ENCODE data around the gene SCRN3. TPM values are rescaled to one million over a fixed set of nuclear protein-coding genes. Genes with fewer than 3 reads are reported as not detected.

Gene SCRN3
- total and polyA plus RNA-seq, 2 experiments from 2014 or later: 8.1 to 12.3 TPM

DNA sequence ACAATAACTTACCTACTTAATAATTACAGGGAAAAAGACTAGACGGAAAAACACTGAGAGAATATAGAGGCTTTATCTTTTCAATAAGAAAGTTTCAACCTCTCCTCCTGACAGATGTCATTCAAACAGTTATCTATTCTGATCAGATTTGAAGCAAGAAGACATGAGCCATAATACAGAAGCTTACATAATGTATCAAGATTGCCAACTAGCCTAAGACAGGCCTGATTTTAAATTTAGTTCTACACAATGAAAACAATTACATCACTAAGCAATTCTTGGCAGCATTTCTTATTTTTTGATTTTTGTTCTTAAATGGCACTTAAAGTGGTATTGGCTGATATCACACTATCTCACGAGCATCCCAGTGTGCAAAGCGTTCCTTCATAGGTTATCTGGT, 49.7 kb downstream of the SCRN3 start (continued):
- no peak for TF ChIP-seq EZH2 (IDR thresholded peaks at IDR 0.05; ENCODE audit: low read depth, unreplicated experiment)

DNA sequence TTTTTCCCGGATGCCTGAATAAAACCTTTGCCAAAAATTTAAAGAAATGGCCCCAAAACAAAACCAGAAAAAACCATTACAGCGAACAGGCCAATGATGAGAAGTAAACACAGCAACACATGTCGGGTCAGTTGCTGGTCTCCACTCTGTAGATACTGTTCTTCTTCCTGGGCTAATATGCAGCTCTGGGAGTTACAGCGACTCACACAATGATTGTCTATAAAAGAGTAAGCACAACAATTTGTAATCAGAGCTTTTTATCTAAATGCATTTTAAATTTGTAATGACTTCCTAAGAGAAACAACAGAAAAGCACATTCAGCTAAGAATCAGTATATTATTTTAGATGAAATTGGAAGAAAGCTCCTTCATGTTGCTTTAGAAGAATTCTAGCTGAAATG, 51.0 kb downstream of the SCRN3 start:
- H3K4me3 ChIP-seq: no peak overlapping the region
- H2AFZ ChIP-seq: no peak overlapping the region
- no peaks in the 10 kb centered on the region for H3K9me3 Mint-ChIP-seq
- no peaks in the 10 kb centered on the region for H3K36me3 Mint-ChIP-seq (ENCODE audit: low read depth)
- no peak overlapping the region for H3K27ac Mint-ChIP-seq
- H3K4me3 Mint-ChIP-seq: no peak overlapping the region
- H3K27ac ChIP-seq (ENCODE audit: low read depth): no peak overlapping the region
- no peak overlapping the region for H3K4me2 ChIP-seq
- H3K36me3 ChIP-seq (ENCODE audit: insufficient read depth): no peaks in the 10 kb centered on the region
- no peaks in the 10 kb centered on the region for H3F3A ChIP-seq (replicated peaks; ENCODE audit: low read depth)
- H3K9me2 ChIP-seq (ENCODE audit: insufficient read depth): no peaks in the 10 kb centered on the region
- peaks cover 10% of the 10 kb centered on the region for H3K4me1 Mint-ChIP-seq
- DNase-seq (ENCODE audit: low spot score): no peak
- H3K4me1 ChIP-seq (ENCODE audit: insufficient read depth): no peaks in the 10 kb centered on the region
- TF ChIP-seq ZNF331 (CRISPR knock-in tag; IDR thresholded peaks at IDR 0.05; ENCODE audit: low read depth): no peak
- TF ChIP-seq, protein P1, sequence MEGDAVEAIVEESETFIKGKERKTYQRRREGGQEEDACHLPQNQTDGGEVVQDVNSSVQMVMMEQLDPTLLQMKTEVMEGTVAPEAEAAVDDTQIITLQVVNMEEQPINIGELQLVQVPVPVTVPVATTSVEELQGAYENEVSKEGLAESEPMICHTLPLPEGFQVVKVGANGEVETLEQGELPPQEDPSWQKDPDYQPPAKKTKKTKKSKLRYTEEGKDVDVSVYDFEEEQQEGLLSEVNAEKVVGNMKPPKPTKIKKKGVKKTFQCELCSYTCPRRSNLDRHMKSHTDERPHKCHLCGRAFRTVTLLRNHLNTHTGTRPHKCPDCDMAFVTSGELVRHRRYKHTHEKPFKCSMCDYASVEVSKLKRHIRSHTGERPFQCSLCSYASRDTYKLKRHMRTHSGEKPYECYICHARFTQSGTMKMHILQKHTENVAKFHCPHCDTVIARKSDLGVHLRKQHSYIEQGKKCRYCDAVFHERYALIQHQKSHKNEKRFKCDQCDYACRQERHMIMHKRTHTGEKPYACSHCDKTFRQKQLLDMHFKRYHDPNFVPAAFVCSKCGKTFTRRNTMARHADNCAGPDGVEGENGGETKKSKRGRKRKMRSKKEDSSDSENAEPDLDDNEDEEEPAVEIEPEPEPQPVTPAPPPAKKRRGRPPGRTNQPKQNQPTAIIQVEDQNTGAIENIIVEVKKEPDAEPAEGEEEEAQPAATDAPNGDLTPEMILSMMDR (conservative IDR thresholded peaks at IDR 0.05; ENCODE audit: low read depth in 2 of 2): no peak
- TF ChIP-seq, protein P2, sequence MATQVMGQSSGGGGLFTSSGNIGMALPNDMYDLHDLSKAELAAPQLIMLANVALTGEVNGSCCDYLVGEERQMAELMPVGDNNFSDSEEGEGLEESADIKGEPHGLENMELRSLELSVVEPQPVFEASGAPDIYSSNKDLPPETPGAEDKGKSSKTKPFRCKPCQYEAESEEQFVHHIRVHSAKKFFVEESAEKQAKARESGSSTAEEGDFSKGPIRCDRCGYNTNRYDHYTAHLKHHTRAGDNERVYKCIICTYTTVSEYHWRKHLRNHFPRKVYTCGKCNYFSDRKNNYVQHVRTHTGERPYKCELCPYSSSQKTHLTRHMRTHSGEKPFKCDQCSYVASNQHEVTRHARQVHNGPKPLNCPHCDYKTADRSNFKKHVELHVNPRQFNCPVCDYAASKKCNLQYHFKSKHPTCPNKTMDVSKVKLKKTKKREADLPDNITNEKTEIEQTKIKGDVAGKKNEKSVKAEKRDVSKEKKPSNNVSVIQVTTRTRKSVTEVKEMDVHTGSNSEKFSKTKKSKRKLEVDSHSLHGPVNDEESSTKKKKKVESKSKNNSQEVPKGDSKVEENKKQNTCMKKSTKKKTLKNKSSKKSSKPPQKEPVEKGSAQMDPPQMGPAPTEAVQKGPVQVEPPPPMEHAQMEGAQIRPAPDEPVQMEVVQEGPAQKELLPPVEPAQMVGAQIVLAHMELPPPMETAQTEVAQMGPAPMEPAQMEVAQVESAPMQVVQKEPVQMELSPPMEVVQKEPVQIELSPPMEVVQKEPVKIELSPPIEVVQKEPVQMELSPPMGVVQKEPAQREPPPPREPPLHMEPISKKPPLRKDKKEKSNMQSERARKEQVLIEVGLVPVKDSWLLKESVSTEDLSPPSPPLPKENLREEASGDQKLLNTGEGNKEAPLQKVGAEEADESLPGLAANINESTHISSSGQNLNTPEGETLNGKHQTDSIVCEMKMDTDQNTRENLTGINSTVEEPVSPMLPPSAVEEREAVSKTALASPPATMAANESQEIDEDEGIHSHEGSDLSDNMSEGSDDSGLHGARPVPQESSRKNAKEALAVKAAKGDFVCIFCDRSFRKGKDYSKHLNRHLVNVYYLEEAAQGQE (IDR thresholded peaks at IDR 0.05; ENCODE audit: unreplicated experiment): no peak
- no peak for TF ChIP-seq EZH2phosphoT487 (IDR thresholded peaks at IDR 0.05; ENCODE audit: unreplicated experiment)
- no peak for ATAC-seq
- peaks cover 3% of the 10 kb centered on the region for H3K27me3 Mint-ChIP-seq (ENCODE audit: insufficient read depth, low read depth, poor library complexity)
- H4K20me1 ChIP-seq (replicated peaks; ENCODE audit: insufficient read depth): no peaks in the 10 kb centered on the region
- no peaks in the 10 kb centered on the region for H3K79me2 ChIP-seq (replicated peaks; ENCODE audit: insufficient read depth)
- H3K27me3 ChIP-seq (ENCODE audit: insufficient read depth): no peaks in the 10 kb centered on the region

DNA sequence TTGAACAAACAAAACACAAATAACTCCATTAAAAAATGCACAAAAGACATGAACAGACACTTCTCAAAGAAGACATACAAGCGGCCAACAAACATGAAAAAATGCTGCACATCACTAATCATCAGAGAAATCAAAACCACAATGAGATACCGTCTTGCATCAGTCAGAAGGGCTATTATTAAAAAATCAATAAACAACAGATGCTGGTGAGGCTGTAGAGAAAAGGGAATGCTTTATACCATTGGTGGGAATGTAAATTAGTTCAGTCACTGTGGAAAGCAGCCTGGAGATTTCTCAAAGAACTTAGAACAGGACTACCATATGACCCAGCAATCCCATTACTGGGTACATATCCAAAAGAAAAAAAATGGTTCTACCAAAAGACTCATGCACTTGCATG, 53.5 kb downstream of the SCRN3 start:
- no peak overlapping the region for H3K4me3 ChIP-seq
- no peak overlapping the region for H3K4me2 ChIP-seq
- no peaks in the 10 kb centered on the region; the same call in 2 of the 3 replicates for H3K9me3 Mint-ChIP-seq
- no peaks in the 10 kb centered on the region for H3K4me1 ChIP-seq (ENCODE audit: insufficient read depth)
- H2AFZ ChIP-seq: no peak overlapping the region
- no peaks in the 10 kb centered on the region for H3K36me3 ChIP-seq (ENCODE audit: insufficient read depth)
- H3K79me2 ChIP-seq (replicated peaks; ENCODE audit: insufficient read depth): no peaks in the 10 kb centered on the region
- H3K9me2 ChIP-seq (ENCODE audit: insufficient read depth): no peaks in the 10 kb centered on the region
- H3K36me3 Mint-ChIP-seq (ENCODE audit: low read depth): no peaks in the 10 kb centered on the region
- H3K4me1 Mint-ChIP-seq: peaks cover 5% of the 10 kb centered on the region; the same call in 1 of the 3 replicates
- no peak overlapping the region for H3K27ac Mint-ChIP-seq
- no peak overlapping the region for H3K27ac ChIP-seq (ENCODE audit: low read depth)
- no peaks in the 10 kb centered on the region for H3K27me3 Mint-ChIP-seq (ENCODE audit: insufficient read depth, low read depth, poor library complexity)
- no peak overlapping the region for H3K4me3 Mint-ChIP-seq
- no peaks in the 10 kb centered on the region for H4K20me1 ChIP-seq (replicated peaks; ENCODE audit: insufficient read depth)
- DNase-seq (ENCODE audit: low spot score): no peak
- no peaks in the 10 kb centered on the region for H3F3A ChIP-seq (replicated peaks; ENCODE audit: low read depth)
- ATAC-seq: no peak
- H3K27me3 ChIP-seq (ENCODE audit: insufficient read depth): no peaks in the 10 kb centered on the region
- TF ChIP-seq, protein P1 (conservative IDR thresholded peaks at IDR 0.05; ENCODE audit: low read depth in 2 of 2): no peak
- no peak for TF ChIP-seq EZH2phosphoT487 (IDR thresholded peaks at IDR 0.05; ENCODE audit: unreplicated experiment)
- TF ChIP-seq, protein P2 (IDR thresholded peaks at IDR 0.05; ENCODE audit: unreplicated experiment): no peak
- no peak for TF ChIP-seq ZNF331 (CRISPR knock-in tag; IDR thresholded peaks at IDR 0.05; ENCODE audit: low read depth)
- TF ChIP-seq EZH2 (IDR thresholded peaks at IDR 0.05; ENCODE audit: low read depth, unreplicated experiment): no peak
- no peak for TF ChIP-seq JUNB (IDR thresholded peaks at IDR 0.05; ENCODE audit: unreplicated experiment)
- TF ChIP-seq ZNF114 (CRISPR knock-in tag; IDR thresholded peaks at IDR 0.05): no peak
